Femur (tissue), 1 donor: ENCODE data around the gene CUL7.
"Not testable (repeated sequence)": the region's sequence is repeated elsewhere in the genome, so short reads cannot be mapped to it uniquely, and the experiment has no call there.

Experiments
- DNase-seq: peaks from one replicate; pipeline ENCODE4 v3.0.0-alpha.2; 2017

Gene CUL7

DNA sequence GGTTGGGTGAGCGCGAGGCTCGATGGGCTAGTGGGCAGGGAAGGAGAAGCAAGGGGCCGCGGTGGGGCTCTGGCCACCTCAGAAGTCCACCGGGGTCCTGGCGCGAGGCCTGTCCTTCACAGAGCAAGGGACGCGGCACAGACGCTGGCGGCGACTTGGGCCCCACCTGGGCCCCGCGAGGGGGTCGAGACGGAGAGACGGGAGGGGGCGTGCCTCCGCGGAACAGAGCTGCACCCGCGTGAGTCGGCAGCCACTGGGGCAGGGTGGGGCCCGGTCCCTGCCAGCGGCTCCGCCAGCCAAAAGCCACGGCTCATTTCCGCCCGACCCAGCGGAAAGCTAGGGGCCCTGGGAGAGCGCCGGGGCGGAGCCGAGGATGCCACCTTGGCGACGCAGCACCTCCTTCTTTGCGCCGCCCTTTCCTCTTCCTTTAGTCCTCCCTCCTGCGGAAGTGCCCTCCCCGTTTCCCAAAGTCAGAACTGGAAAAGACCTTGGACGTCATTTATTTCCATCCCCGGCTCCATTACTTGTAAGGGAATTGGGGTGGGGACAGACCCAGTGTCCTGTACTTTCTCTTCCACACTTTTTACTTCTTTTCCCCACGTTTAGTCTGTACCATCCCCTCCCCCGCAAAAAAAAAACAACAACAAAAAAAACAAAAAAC lies at the start of gene CUL7:
CUL7 (minus strand) TSS at position 307 of the 661 bp plus-strand sequence. CDS start 1,063 bp downstream, outside the sequence.
- peak; percentile 97 for DNase-seq

DNA sequence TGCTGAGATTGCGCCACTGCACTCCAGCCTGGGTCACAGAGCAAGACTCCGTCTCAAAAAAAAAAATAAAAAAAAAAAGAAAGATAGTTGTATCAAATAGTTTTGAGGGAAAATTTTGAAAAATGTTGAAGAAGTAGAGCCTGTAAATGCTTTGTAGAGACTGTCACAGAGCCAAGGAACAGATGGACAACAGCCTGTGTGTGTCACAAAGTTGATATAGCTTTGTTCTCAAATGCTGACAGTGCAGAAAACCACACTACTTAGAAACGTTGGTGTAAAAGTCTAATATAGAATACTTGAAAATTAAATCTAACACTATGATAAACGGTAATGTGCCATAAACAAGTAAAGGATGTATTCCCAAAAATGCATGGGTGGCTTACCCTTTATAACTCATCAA lies 47.8 kb upstream of the CUL7 start:
- DNase-seq: no peak

DNA sequence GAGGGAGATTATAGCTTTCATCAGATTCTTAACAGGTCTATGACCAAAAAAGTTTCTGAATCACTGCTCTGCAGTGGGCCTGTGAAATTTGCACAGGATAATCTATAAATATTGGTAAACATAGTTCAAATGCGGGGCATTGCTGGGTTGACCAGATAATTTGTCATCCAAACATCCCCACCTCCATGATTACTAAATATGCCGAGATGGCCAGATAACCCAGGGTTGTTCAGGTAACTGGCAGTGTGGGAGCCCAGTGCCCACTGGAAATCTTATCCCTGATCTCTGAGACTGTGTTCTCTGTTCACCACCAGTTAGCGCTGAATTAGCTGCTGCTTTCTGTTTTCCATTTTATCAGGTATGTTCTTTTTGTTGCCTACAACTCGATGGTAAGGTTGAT lies 43.9 kb upstream of the CUL7 start:
- DNase-seq: no peak

DNA sequence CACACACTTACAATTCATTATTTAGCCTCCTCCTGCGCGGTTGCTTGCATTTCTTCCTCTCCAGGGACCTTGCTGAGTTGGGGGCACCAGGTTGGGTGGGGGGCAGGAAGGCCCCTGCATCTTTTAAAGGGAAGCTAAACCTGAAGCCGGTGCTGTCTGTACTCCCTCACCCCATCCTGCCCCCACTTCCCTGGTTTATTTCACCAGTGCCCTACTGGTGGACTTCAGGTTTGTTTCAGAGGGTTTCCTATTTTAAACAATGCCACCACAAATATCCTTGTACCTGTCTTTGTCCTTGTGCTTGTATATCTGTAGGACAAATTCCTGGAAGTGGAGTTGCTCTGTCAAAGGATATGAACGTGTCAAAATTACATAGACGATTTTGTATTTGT lies 43.4 kb upstream of the CUL7 start:
- DNase-seq: no peak

DNA sequence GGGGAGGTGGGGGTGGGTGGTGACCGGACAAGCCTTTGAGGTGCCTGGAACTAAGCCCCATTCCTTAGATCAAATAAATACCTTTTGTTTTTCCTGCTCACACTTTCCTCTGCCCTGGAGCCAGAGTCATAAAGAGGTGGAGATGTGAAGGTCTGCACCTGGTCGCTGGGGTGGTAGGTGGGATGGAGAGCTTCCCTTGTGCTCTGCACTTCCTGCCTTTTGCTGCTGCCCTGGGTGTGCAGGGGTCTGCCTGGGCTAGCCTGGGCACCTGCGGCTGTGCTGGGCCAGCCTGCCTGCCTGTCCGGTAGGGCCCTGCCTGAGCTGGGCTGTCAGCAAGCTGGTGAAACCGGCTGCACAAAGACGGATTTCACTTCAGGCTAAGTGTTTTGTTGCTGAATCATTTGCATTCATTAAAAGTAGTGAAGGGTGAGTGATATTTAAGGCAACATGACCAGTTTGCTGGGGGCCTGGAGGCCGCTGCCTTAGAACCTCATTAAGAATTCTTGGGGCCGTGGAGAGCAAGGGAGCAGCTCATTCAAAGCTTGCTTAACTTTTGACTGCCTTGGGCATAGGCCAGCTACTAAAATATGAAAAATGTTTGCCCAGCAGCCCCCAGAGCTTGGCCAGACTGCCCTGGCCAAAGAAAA lies 42.9 kb upstream of the CUL7 start:
- no peak for DNase-seq

DNA sequence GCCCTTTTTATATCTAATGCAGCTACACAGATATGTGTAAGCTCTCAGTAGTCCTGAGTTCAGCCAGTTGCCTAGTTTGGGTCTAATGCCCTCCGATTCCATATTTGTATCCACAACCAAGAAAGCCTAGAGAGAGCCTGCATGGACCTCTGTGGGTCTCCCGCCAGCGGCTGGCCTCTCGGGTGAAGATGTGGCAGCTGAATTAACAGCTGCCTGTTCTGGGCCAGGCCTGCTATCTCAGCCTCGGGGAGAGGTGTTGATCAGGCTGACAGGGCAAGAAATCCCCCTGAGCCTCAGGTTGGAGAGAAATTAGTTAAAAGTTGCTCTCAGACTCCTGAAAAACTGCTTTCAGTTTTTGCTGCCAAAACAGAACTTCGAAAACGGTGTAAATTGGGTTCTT lies 42.3 kb upstream of the CUL7 start:
- DNase-seq: no peak

GRCh38 chr6:43093436-43094289 lies 40.0 kb upstream of the CUL7 start:
- peak; percentile 56 for DNase-seq

DNA sequence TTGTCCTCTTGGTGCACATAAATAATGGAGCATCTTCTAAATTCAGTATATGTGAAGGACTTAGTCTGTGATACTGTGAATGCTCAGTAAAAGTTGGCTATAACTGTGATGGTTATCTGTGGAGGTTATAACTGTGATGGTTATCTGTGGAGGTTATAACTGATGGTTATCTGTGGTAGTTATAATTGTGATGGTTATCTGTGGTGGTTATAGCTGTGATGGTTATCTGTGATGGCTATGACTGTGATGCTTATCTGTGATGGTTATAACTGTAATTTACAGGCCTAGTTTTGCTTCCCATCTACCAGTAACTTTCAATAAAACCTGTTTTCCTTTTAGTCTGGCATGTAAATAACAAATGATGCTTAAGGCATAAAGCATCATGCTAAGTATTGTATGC lies 39.0 kb upstream of the CUL7 start:
- DNase-seq: no peak

GRCh38 chr6:43091436-43091991 lies 37.9 kb upstream of the CUL7 start:
- DNase-seq: no peak

GRCh38 chr6:43091020-43091419 lies 37.4 kb upstream of the CUL7 start:
- DNase-seq: no peak

DNA sequence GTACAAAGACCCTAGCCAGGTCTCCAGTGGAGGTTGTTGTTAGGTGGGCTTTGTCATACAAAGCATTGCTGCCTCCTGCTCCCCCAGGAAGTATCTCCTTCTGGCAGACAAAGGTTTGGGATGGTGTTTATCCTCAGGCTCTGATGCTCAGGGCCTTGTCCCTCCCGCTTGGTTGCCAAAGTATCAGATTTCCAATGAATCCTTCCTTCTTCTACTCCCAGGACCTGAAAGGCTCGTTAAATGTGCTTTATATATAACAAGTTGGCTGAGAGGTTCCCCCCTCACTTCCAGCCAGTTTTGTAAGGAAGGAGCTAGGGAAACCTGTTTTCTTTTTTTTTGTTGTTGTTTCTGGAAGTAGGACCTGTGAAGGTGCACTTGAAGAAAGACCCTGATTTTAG lies 36.9 kb upstream of the CUL7 start:
- no peak for DNase-seq

DNA sequence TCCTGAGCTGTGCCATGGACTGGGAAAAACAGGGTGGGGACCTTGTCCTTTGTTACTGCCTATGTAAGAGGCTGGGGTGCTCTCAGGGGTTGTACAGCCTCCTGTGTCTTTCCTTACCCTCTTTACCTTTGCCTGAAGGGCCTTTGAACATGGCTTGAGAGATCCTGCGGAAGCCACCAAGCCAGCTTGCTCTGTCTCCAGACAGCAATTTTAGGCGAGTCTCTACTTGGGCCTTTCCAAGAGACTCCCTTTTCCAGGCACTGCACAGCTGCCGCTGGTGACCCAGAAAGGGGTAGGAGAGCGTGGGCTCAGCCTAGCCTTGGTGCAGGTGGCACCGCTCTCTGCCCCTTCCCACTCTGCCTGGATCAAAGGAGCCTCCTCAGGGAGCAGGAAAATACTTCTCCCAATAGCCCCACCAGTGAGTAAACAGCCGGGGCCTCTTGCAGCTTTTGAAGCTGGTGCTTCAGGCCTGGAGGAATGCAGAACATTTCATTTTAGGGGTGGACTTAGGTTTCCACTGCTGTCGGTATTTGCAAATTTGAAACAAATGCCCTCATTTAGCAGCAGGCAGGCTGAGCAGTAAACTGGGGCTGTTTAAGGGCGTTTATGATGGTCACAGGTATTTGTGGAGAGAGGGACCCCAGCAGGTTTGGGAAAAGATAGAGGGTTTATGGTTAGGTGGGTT lies 36.4 kb upstream of the CUL7 start:
- no peak for DNase-seq

GRCh38 chr6:43089467-43089866 lies 35.8 kb upstream of the CUL7 start:
- no peak for DNase-seq

GRCh38 chr6:43088654-43089056 lies 35.0 kb upstream of the CUL7 start:
- DNase-seq: no peak

DNA sequence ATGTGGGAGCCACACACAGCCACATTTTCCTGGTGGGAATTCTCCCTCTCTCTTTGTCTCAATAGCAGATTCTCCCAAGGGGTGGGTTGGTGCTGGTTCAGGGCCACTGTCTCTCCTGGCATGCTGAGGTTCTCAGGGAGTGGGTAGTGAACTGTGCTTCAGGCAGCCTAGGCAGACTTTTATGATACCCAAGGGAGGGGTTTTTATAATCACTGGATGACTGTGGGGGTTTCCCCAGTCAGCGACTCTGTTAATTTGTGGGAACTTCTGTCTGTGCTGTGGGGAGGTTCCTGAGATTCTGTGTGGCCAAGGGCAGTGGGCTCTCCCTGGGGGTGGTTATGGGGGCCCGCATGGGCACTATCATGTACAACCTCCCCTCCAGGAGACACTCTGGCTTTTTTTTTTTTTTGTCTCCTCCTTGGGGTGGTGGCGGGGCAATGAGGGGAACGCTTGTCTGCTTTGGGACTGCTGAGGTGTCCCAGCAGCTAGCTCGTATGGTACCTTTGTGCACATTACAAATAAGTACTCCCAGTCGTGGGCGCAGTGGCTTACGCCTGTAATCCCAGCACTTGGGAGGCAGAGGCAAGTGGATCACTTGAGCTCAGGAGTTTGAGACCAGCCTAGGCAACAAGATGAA lies 32.5 kb upstream of the CUL7 start:
- DNase-seq: no peak

DNA sequence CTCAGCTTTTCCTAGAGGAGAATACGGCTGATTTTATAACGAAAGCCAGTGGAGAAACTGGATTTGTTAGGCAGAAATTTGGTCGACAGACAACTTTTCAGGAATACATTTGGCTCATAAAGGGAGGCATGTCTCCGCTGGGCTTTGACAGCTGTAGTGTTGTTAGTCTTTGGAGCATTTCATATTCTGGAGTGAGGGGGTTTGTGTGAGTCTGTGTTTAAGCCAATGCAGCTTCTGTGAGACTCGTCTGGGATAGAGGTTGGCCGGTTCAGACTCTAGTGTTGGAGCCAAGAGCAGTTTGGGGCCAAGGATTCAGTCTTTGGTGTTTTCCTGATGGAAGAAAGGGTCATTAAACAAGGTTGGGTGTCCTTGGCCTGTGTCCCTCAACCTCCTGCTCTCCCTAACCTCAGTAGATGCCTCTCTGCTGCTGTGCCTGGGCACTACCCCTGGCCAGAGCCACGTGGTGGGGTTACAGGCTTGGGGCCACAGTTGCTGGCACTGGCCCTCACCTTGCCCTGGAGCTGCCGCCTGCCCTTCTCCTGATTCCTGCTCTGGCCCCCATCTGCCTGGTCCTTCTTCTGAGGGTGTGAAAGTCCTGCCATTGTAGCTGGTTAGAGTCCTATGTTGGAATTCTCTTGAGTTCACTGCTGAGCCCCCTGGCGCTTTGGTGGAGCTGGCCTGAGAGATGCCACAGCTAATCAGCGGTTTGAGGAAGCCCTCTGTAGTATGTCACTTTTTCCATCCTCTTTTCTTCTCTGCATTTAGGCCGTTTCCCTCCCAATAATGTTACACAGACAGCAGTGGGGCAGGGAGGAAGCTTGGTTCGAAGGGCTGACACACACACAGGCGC lies 29.4 kb upstream of the CUL7 start:
- peak; percentile 81 for DNase-seq

DNA sequence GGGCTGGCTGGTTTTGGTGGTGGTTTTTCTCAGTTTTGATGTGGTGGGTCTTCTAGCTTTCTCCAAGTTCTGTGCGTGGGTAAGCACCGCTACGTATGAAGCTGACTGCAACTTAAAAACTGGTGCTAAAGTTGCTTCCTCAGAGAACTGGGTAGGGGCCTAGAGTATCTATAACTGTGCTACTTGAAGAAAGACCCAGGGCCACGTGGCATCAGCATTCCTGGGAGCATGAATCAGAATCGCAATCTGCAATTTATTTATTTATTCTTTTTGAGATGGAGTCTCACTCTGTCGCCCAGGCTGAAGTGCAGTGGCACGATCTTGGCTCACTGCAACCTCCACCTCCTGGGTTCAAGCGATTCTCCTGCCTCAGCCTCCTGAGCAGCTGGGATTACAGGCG lies 28.3 kb upstream of the CUL7 start:
- not testable (repeated sequence) for DNase-seq

DNA sequence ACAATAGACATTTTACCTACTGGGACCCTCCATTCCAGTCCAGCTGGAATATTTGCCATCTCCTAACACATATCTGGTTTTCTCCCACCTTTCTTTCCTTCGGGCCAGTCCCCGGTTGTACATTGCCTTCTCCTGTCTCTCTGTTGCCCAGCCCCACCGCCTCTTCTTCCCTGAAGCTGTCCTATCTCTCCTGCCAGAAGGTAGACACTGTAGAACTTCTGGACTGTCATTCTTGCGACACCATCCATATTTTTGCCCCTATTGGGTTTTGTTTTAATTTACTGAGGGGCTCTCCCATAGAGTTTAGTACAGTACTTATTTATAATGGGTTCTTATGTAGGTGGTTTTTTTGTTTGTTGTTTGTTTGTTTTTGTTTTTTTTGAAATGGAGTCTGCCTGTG lies 27.4 kb upstream of the CUL7 start:
- no peak for DNase-seq

DNA sequence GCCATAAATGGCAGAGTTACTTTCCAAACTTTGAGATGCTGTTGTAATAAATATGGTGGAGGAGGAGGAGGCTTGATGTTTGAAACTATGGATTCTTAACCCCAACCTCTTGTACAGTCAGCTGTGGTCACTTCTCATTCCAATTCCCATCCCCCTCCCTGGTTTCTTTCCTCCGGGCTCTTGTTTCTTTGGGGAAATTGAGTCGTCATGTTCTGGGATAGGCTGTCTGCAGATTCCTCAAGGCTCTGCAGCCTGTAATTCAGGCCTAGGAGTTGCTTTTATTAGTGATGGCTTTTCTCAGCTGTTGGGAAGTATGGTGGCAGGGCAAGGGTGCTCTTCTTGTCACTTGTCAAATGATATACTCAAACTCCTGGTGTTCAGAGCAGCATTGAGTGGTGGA lies 25.0 kb upstream of the CUL7 start:
- DNase-seq: no peak

DNA sequence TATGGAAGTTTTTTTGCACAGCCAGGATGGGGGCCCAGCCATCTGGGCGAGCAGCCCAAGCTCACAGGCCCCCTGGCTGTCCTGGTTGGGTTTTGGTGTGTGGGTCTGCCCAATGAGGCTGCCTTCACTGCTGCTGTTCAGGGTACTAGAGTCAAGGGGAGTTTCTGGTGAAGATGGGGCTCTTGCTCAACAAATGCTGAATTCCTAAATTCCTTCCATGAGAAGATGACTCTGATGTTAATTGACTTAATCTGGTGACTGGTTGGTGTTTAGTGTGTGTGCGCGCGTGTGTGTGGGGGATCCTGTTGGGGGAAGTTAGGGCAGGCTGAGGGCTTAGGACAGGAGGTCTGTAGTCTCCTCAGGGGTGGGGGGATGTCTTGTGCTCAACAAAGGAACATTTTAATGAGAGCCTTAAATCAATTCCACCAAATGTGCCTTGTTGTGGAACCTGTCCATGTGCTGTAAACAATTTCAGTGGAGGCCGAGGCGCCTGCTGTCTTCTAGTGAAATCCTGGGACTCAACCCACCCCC lies 24.4 kb upstream of the CUL7 start:
- DNase-seq: no peak

DNA sequence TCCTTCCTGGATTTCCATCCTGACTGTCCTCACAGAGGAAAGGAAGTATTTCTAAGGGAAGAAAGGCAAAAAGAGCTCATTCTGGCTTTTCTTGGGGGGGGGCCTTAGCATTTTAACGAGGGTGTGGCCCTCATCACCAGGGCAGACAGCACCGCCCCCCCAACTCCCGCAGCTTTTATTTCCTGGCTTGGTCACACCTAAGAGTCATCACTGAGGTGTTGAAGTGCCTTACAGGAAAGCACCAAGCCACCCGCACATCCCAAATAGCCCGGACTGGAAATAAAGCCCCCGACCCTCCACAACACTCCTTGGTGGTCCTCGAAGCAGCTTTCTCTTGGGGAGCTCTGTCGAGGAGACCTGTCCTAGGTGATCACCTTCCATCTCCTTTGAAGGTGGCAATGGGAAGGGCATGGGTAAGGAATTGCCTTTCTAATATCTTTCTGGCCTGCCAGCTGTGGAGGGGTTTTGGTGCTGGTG lies 23.7 kb upstream of the CUL7 start:
- no peak for DNase-seq
